ENCODE measurements around the gene WDR4. TPM values are rescaled to one million over a fixed set of nuclear protein-coding genes. Genes with fewer than 3 reads are reported as not detected.

Gene WDR4
- total and polyA plus RNA-seq, 2 of the 13 experiments (the other 11 are each of a cell fraction or from before 2014, with no cell fraction given), result 11.3 to 14.4 TPM

DNA sequence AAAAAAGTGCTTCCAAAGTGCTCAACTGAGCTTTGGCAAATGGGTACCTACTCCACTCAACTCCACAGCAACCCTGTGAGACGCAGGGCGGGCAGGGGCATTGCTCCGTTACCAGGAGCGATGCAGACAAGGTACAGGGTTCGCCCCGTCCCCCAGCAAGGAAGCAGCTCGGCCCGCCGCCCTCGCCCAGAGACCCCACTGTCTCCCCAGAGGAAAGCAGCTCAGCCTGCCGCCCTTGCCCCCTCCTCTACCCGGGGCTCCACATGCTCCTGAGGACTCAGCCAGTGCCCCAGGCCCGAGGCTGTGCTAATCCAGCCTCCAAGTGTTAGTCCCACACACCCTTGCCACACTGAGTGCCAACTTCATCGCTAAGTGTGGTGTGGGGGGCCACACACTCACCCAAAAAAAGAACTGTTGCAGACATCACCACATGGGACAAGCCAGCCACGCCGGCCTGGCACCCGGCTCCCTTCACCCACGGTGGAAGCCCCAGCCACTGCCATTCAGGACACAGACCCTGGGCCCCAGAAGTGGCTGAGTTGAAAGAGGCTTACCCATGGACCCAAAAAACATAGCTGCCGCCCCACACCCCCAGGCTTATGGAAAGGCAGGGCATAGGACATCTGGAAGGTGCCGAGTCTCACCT is 26.3 kb downstream of the WDR4 start:
- Histone ChIP-seq H2AFZ (ENCODE audit: low read length) (no peak overlapping the region), H3K27me3 (ENCODE audit: control insufficient read depth in 1 of 2, insufficient read depth in 2 of 2, low read length in 2 of 2) (no peaks in the 10 kb centered on the region; a peak in 1 of 5 replicates), H4K20me1 (ENCODE audit: insufficient read depth, low read length) (no peaks in the 10 kb centered on the region), H3K79me2 (ENCODE audit: insufficient read depth, low read length) (no peaks in the 10 kb centered on the region), H3K9ac (ENCODE audit: insufficient read depth, low read depth, low read length) (no peak overlapping the region), H3K4me1 (ENCODE audit: insufficient read depth, low read length) (no peaks in the 10 kb centered on the region), H3K4me2 (ENCODE audit: low read depth, low read length) (no peak overlapping the region), H3K27ac (ENCODE audit: extremely low read length, insufficient read depth, low read length) (no peak overlapping the region), H3K36me3 (replicated peaks in 1 of 2; ENCODE audit: control insufficient read depth in 1 of 2, insufficient read depth in 2 of 2, low read length in 2 of 2) (peaks cover 39 to 90% of the 10 kb centered on the region in 2 experiments), H3K9me3 (ENCODE audit: low read length) (no peaks in the 10 kb centered on the region), H3K4me3 (replicated peaks in 1 of 3; ENCODE audit: insufficient read depth in 1 of 3, low read depth in 2 of 3, low read length in 3 of 3) (no peak overlapping the region)
- ChIA-PET POLR2A (no interaction called here), CTCF (ENCODE audit: low intra/inter-chr PET ratio, low total read pairs) (no interaction called here)
- ATAC-seq, result no peak
- 97% methylated on average over 4 of the region's 20 CpGs for WGBS (ENCODE audit: low lambda C conversion rate)
- BruUV-seq (replicated peaks), result no TSS peak
- no peak for TF ChIP-seq GPN1 (CRISPR knock-in tag; IDR thresholded peaks at IDR 0.05; ENCODE audit: borderline replicate concordance)
- TF ChIP-seq, protein P1, sequence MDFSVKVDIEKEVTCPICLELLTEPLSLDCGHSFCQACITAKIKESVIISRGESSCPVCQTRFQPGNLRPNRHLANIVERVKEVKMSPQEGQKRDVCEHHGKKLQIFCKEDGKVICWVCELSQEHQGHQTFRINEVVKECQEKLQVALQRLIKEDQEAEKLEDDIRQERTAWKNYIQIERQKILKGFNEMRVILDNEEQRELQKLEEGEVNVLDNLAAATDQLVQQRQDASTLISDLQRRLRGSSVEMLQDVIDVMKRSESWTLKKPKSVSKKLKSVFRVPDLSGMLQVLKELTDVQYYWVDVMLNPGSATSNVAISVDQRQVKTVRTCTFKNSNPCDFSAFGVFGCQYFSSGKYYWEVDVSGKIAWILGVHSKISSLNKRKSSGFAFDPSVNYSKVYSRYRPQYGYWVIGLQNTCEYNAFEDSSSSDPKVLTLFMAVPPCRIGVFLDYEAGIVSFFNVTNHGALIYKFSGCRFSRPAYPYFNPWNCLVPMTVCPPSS (IDR thresholded peaks at IDR 0.05), result no peak
- no peak for TF ChIP-seq HOXA7 (CRISPR knock-in tag; IDR thresholded peaks at IDR 0.05)
- TF ChIP-seq SMYD3 (CRISPR knock-in tag; IDR thresholded peaks at IDR 0.05), result no peak
- no peak for TF ChIP-seq PAWR (CRISPR knock-in tag; IDR thresholded peaks at IDR 0.05; ENCODE audit: borderline replicate concordance)
- in situ Hi-C loops (cut with HindIII; ENCODE audit: extremely low pct_ligation_motif_present, low pct_unique_long_range_greater_than_20kb), result no loop called here
- intact Hi-C loops (cut with micrococcal nuclease; ENCODE audit: unreplicated experiment), result no loop called here
- no peak for DNase-seq (ENCODE audit: low spot score)
- FAIRE-seq, result no peak

DNA sequence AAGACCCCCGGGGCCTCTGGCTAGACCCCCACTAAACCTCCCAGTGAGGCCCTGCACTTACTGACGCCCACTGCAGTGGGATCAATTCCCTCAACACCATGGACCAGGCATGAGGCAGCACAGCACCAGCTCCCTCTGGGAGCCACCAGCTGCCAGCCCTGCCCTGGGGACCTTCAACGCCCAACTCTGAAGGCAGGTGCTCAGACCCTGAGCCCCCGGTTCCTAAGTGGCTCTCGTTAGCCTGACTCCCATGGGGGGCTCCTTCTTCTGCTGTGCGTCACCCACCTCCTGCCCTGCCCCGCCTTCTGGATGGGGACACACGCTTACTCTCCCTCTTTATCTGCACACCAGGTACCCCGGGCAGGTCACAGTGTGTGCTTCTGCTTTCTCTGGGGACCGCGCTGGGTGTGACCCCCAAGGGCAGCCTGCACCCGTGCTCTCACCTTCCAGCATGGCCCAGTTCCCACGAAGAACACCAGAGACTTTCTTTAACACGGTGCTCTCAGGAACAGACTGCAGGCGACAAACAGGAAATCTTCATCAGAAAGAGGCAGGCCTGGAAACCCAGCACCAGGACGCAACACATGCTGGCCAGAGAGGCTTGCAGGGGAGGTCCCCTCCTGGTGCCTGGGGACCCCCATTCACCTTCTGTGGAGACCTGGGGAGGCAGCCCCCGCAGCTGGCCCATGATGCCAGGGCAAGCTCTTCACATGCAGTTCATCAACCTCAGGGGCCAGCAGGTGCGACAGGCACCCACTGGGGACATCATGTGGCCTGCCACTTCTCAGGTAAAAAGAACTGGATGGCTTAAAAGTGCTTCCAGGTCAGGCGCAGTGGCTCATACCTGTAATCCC is 27.3 kb downstream of the WDR4 start:
- no peak overlapping the region for H3K9ac ChIP-seq (ENCODE audit: insufficient read depth, low read depth, low read length)
- no peak overlapping the region for H3K27ac ChIP-seq (ENCODE audit: extremely low read length, insufficient read depth, low read length)
- H3K36me3 ChIP-seq (replicated peaks in 1 of 2; ENCODE audit: control insufficient read depth in 1 of 2, insufficient read depth in 2 of 2, low read length in 2 of 2), result peaks cover 39 to 89% of the 10 kb centered on the region in 2 experiments
- peak; percentile 6 for TF ChIP-seq AGO2 (optimal IDR thresholded peaks at IDR 0.05; ENCODE audit: low read depth, low read length)
- no peak for TF ChIP-seq ZNF558 (CRISPR knock-in tag; IDR thresholded peaks at IDR 0.05; ENCODE audit: borderline replicate concordance)
- no peaks in the 10 kb centered on the region for H4K20me1 ChIP-seq (ENCODE audit: insufficient read depth, low read length)
- H3K4me2 ChIP-seq (ENCODE audit: low read depth, low read length), result no peak overlapping the region
- no peak overlapping the region for H3K4me3 ChIP-seq (replicated peaks in 1 of 3; ENCODE audit: insufficient read depth in 1 of 3, low read depth in 2 of 3, low read length in 3 of 3)
- FAIRE-seq (no peak), ATAC-seq (no peak), DNase-seq (ENCODE audit: low spot score) (no peak)
- no peak overlapping the region for H2AFZ ChIP-seq (ENCODE audit: low read length)
- intact Hi-C loops (cut with micrococcal nuclease; ENCODE audit: unreplicated experiment) (no loop called here), in situ Hi-C loops (cut with HindIII; ENCODE audit: extremely low pct_ligation_motif_present, low pct_unique_long_range_greater_than_20kb) (no loop called here)
- 97% methylated on average over 12 of the region's 19 CpGs for WGBS (ENCODE audit: low lambda C conversion rate)
- no peaks in the 10 kb centered on the region; a peak in 1 of 5 replicates for H3K27me3 ChIP-seq (ENCODE audit: control insufficient read depth in 1 of 2, insufficient read depth in 2 of 2, low read length in 2 of 2)
- H3K4me1 ChIP-seq (ENCODE audit: insufficient read depth, low read length), result no peaks in the 10 kb centered on the region
- H3K9me3 ChIP-seq (ENCODE audit: low read length), result no peaks in the 10 kb centered on the region
- peaks cover 1% of the 10 kb centered on the region for H3K79me2 ChIP-seq (ENCODE audit: insufficient read depth, low read length)
- ChIA-PET CTCF (ENCODE audit: low intra/inter-chr PET ratio, low total read pairs) (no interaction called here), POLR2A (no interaction called here)
- no TSS peak for BruUV-seq (replicated peaks)

Measured in HepG2 (cell line).